OCI-LY3 (cell line): ENCODE results near the gene DEPDC5.

Source experiments
- EZH2phosphoT487 ChIP-seq: fragments of 200-600 bp; shearing (Covaris generic); IDR thresholded peaks from 2 replicates; pipeline ENCODE4 v1.6.1; 2018; ENCODE audit warnings: antibody characterized with exemption, mixed run types, low read depth
- TF ChIP-seq, protein P1 (sequence below): fragments of 200-600, 300-600 bp; sonication (generic); IDR thresholded peaks from 2 replicates; pipeline ENCODE4 v1.5.1; 2014; ENCODE audit warnings: antibody characterized with exemption, low read length, low read depth

DNA sequence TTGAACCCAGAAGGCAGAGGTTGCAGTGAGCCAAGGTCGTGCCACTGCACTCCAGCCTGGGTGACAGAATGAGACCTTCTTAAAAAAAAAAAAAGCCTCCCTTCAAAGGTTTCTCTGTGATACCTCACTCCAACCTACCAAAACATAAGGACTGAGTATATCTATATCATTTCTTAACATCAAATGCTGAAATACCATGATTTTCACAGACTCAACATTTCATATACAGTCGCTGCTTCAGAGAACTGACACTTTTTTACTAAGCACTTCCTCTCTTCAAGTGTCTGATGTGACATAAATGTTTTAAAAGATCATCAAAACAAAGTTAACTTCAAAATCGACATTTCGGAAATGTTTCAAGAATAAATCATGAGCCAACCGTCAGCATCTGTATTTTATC, 15.9 kb upstream of the DEPDC5 start:
- TF ChIP-seq, protein P1, sequence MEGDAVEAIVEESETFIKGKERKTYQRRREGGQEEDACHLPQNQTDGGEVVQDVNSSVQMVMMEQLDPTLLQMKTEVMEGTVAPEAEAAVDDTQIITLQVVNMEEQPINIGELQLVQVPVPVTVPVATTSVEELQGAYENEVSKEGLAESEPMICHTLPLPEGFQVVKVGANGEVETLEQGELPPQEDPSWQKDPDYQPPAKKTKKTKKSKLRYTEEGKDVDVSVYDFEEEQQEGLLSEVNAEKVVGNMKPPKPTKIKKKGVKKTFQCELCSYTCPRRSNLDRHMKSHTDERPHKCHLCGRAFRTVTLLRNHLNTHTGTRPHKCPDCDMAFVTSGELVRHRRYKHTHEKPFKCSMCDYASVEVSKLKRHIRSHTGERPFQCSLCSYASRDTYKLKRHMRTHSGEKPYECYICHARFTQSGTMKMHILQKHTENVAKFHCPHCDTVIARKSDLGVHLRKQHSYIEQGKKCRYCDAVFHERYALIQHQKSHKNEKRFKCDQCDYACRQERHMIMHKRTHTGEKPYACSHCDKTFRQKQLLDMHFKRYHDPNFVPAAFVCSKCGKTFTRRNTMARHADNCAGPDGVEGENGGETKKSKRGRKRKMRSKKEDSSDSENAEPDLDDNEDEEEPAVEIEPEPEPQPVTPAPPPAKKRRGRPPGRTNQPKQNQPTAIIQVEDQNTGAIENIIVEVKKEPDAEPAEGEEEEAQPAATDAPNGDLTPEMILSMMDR = no peak
- TF ChIP-seq EZH2phosphoT487 = no peak
